ENCODE results near the gene FBXO31.

- TF ChIP-seq GLI4 (tag by site-specific recombination; IDR thresholded peaks at IDR 0.05) (no peak), MZF1 (tag by site-specific recombination; IDR thresholded peaks at IDR 0.05; ENCODE audit: borderline replicate concordance) (no peak), ZNF792 (tag by site-specific recombination; IDR thresholded peaks at IDR 0.05) (no peak), CTCF (tag by site-specific recombination; IDR thresholded peaks at IDR 0.05) (no peak), ZNF549 (tag by site-specific recombination; IDR thresholded peaks at IDR 0.05) (no peak), PRDM10 (tag by site-specific recombination; IDR thresholded peaks at IDR 0.05) (no peak), ZNF175 (tag by site-specific recombination; IDR thresholded peaks at IDR 0.05) (no peak), ZNF184 (tag by site-specific recombination; IDR thresholded peaks at IDR 0.05) (no peak), ZNF174 (tag by site-specific recombination; IDR thresholded peaks at IDR 0.05) (no peak), ZNF768 (tag by site-specific recombination; IDR thresholded peaks at IDR 0.05) (no peak)
These were observed 27.1 kb downstream of the FBXO31 start for GRCh38 chr16:87356491-87356853.

All from HEK293 (cell line).